GM19328 (cell line): Measurements from ENCODE around the gene TRDMT1.

Experiments
- ATAC-seq: cut with Tn5 transposase; IDR thresholded peaks from one replicate; pipeline ENCODE4 v1.9.1; 2021; ENCODE audit warnings: mild to moderate bottlenecking, moderate library complexity; ENCODE audit not compliant: unreplicated experiment

TRDMT1 gene

GRCh38 chr10:17200912-17201793 is at the start of gene TRDMT1:
TRDMT1 (minus strand) TSS chr10:17201672; CDS start chr10:17201634, 38 bp downstream.
- peak; percentile 95 for ATAC-seq

GRCh38 chr10:17250736-17251135 is 49.3 kb upstream of the TRDMT1 start:
- ATAC-seq = no peak

- ATAC-seq = no peak
These were observed 48.3 kb upstream of the TRDMT1 start for GRCh38 chr10:17249820-17250219.

GRCh38 chr10:17248964-17249363 is 47.5 kb upstream of the TRDMT1 start:
- no peak for ATAC-seq

GRCh38 chr10:17247210-17247609 is 45.7 kb upstream of the TRDMT1 start:
- no peak for ATAC-seq

- no peak for ATAC-seq
These were observed 43.4 kb upstream of the TRDMT1 start for GRCh38 chr10:17244700-17245365.

- no peak for ATAC-seq
These were observed 40.3 kb upstream of the TRDMT1 start for GRCh38 chr10:17241611-17242333.

- no peak for ATAC-seq
These were observed 39.1 kb upstream of the TRDMT1 start for GRCh38 chr10:17240616-17241015.

- no peak for ATAC-seq
These were observed 38.6 kb upstream of the TRDMT1 start for GRCh38 chr10:17240096-17240495.

- no peak for ATAC-seq
These were observed 38.0 kb upstream of the TRDMT1 start for GRCh38 chr10:17239345-17240085.

- no peak for ATAC-seq
These were observed 37.2 kb upstream of the TRDMT1 start for GRCh38 chr10:17238445-17239291.

GRCh38 chr10:17237915-17238444 is 36.5 kb upstream of the TRDMT1 start:
- no peak for ATAC-seq

GRCh38 chr10:17237149-17237527 is 35.7 kb upstream of the TRDMT1 start:
- no peak for ATAC-seq

GRCh38 chr10:17236468-17237148 is 35.1 kb upstream of the TRDMT1 start:
- no peak for ATAC-seq

- no peak for ATAC-seq
These were observed 33.7 kb upstream of the TRDMT1 start for GRCh38 chr10:17235136-17235535.

- ATAC-seq = no peak
These were observed 33.0 kb upstream of the TRDMT1 start for GRCh38 chr10:17234431-17234945.

- ATAC-seq = no peak
These were observed 32.0 kb upstream of the TRDMT1 start for GRCh38 chr10:17233286-17233991.

GRCh38 chr10:17232276-17232960 is 30.9 kb upstream of the TRDMT1 start:
- ATAC-seq = no peak
